Endothelial cell of hepatic sinusoid (primary cell): ENCODE results near the gene MT1E.

Experiments used
- in situ Hi-C: cut with HindIII; loops from 2 replicates; pipeline ENCODE4 v1.10.0; 2017; ENCODE audit warnings: low sequenced_read_pairs

The MT1E gene

DNA sequence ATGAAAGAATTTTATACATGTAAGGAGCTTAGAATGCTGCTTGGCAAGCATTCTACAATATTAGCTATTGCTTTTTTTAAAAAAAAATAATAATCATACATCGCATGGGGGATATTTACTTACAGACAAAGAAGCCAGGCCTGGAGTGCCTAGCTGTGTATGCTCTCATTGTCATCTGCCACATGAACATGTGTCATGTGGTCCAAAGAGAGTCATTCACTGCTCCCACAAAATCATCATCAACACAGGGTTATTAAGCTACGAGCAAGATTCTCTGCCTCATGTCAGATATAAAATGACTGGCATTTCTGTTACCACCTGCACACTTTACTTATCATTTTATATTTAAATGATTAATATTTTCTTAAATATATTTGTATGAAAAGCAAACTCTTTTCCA lies 1.9 kb upstream of the MT1E start:
- in situ Hi-C loops: no loop called here

- in situ Hi-C loops: no loop called here
Measured at GRCh38 chr16:56625943-56626654, 518 bp downstream of the MT1E start.

- in situ Hi-C loops: no loop called here
Measured at GRCh38 chr16:56626685-56627084, 1.1 kb downstream of the MT1E start.

DNA sequence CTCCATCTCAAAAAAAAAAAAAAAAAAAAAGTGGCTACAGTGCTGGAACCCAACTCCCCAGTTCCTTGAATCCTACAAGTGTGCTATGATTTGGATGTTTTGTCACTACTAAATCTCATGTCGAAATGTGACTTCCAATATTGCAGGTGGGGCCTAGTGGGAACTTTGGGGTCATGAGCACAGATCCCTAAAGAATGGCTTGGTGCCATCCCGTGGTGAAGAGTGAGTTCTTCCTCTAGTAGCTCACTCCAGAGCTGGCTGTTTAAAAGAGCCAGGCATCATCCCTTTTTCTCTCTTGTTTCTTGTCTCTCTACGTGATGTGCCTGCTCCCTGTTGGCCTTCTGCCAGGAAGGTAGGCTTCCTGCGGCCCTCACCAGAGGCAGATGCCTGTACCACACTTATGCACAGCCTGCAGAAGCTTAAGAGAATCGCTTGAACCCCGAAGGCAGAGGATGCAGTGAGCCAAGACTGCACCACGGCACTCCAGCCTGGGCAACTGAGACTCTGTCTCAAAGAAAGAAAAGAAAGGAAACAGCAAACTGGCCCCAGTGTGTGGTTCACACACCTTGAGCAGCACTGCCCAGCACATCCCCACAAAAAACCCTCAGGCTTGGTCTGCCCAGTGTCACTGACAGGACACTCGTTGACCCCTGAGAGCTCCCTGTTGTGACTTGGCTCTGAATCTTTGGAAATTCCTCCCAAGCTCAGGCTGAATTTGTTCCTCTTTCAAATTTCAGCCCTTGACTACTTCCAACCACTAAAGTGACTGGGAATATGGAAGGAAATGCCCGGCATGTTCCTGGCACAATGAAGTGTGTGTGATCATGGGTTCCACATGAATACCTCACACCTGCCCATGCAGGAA lies 3.1 kb downstream of the MT1E start:
- in situ Hi-C loops: no loop called here

DNA sequence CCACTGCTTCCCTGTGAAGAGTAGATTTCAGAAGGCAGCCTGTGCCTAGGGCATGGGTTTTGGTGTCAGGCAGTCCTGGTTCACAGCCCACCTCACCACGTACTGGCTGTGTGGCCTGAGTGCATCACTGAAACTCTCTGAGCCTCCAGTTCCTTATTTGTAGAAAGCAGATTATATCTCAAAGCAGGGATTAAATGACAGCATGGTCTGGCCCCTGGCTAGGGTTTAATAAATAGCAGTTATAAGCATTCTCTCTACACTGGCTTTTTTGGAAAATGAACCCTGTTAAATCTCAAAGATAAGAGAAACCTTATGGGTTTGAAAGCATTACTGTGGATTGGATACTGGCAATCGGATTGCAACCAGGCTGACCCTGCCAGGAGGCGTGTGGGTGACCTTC lies 4.0 kb downstream of the MT1E start:
- in situ Hi-C loops: no loop called here

GRCh38 chr16:56630134-56630533 lies 4.6 kb downstream of the MT1E start:
- in situ Hi-C loops: no loop called here

- in situ Hi-C loops: no loop called here
Measured at GRCh38 chr16:56631197-56631596, 5.6 kb downstream of the MT1E start.

DNA sequence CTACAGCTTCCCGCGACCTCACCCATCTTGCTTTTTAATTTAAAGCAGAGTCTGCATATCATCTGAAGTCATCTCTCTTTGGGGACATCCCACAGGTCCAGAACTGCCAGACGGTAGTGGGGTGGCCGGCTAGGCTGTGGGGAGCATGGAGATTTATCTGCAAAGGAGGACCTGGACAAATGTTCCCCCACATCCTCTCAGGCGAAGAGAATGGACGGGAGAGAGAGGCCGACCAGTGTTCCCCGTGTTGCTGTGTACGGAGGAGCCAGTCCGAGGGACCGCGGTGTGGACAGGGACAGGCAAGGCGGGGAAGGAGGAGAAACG lies 6.2 kb downstream of the MT1E start:
- in situ Hi-C loops: no loop called here

DNA sequence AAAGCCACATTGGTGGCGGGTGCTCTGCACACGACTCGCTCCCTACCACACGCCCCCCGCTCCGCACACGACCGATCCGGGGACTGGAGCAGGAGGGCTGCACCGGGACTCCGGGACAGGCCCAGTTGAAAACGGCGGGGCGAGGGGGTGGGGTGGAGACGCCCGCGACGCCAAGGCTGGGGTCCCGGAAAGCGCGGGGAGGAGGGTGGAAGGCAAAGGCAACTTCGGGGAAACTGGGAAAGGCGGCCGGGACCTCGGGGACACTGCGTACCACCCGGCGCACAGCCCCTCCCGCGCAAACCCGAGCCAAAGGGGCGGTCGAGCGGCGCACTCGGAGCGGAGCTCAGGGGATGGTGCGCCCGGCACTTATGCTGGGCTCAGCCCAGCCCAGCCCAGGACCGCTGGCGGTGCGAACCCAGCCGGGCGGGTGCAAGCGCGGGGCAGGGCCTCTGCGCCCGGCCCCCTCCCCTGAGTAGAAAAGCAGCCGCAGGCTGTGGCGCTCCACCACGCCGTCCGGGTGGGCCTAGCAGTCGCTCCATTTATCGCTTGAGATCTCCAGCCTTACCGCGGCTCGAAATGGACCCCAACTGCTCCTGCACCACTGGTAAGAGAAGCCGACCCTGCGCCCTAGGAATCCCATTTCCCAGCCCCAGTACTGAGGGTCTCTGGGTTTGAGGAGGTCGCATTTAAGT lies 6.7 kb downstream of the MT1E start, which contains the start of gene MT1M:
TSS of gene MT1M (plus strand) at position 504 of the 692 bp plus-strand sequence. CDS start at position 577, 73 bp downstream.
- in situ Hi-C loops: no loop called here

DNA sequence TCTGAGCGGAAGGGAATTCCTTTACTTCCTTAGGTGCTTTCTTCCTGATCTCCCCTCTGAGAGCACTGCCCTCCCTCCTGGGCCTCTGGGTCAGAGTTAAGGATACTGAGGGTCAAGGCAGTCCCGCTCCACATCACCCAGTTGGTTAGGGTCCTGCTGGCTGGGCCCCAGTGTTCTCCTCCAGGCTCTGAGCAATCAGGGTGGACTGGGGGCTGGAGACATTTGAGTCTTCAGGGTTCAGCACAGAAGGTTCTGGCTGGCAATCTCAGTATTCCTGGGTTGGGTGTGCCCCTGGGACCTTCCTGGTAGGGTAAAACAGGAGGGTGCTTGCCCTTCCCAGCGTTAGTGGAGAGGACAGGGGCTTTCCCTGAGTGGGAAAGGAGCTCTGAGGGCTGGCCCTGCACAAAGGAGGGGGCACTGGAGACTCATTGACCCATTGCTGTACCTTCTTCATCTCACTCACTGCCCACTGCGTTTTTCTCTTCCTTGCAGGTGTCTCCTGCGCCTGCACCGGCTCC lies 7.3 kb downstream of the MT1E start:
- in situ Hi-C loops: no loop called here

DNA sequence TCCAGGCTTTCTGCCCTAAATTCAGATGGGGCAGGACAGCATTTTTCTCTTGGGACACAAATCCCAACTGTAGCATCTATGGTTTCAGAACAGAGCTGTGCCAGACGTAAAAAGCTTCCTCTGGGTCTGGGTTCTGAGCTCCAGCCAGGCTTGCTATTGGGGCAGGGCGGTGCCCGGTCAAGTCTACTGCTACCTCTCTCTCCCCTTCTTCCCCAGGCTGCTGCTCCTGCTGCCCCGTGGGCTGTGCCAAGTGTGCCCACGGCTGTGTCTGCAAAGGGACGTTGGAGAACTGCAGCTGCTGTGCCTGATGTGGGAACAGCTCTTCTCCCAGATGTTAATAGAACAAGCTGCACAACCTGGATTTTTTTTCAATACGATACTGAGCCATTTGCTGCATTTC lies 8.0 kb downstream of the MT1E start:
- in situ Hi-C loops: no loop called here

GRCh38 chr16:56634715-56635440 lies 9.3 kb downstream of the MT1E start:
- in situ Hi-C loops: no loop called here

- in situ Hi-C loops: no loop called here
Measured at GRCh38 chr16:56635441-56635967, 9.9 kb downstream of the MT1E start.

DNA sequence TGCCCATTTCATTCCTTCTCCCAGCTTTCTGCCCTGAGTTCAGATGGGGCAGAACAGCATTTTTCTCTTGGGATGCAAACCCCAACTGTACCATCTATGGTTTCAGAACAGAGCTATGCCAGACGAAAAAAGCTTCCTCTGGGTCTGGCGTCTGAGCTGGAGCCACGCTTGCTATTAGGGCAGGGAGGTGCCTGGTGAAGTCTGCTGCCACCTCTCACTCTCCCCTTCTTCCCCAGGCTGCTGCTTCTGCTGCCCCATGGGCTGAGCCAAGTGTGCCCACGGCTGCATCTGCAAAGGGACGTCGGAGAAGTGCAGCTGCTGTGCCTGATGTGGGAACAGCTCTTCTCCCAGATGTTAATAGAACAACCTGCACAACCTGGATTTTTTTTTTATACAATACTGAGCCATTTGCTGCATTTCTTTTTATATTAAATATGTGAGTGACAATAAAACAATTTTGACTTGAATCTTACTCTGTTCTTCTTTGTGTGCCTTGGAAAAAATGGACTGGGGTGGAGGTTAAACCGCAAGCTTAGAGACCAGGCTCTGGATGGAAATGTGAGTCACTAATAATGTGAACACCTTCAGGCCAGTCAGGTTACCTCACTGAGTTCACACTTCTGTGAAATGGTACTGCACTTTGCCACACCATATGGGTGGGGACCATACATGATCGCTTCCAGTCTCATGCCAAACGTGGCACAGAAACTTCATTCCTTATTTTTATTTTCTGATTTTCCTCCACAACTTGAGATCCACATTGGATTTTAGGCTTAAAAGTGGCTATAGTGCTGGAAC lies 11.2 kb downstream of the MT1E start:
- in situ Hi-C loops: no loop called here

DNA sequence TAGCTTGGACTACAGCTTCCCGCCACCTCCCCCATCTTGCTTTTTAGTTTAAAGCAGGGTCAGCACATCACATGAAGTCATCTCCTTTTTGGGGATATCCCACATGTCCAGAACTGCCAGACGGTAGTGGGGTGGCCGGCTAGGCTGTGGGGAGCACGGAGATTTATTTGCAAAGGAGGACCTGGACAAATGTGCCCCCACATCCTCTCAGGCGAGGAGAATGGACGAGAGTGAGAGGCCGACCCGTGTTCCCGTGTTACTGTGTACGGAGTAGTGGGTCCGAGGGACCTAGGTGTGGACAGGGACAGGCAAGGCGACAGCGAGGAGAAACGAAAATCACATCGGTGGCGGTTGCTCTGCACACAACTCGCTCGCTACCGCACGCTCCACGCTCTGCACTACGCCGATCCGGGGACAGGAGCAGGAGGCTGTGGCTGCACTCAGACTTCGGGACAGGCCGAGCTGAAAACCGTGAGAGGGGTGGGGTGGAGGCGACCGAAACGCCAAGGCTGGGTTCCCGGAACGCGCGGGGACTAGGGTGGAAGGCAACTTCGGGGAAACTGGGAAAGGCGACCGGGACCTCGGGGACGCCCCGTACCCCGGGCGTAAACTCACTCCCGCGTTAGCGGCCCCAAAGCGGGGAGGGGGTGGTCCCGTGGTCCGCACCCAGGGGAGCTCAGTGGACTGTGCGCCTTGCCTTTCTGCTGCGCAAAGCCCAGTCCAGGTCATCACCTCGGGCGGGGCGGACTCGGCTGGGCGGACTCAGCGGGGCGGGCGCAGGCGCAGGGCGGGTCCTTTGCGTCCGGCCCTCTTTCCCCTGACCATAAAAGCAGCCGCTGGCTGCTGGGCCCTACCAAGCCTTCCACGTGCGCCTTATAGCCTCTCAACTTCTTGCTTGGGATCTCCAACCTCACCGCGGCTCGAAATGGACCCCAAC lies 12.5 kb downstream of the MT1E start, which contains the start of gene MT1A:
TSS of gene MT1A (plus strand) at position 853 of the 937 bp plus-strand sequence. CDS start at position 926, 73 bp downstream.
- in situ Hi-C loops: no loop called here

- in situ Hi-C loops: no loop called here
Measured at GRCh38 chr16:56639045-56639444, 13.5 kb downstream of the MT1E start.

- in situ Hi-C loops: no loop called here
Measured at GRCh38 chr16:56640076-56640475, 14.5 kb downstream of the MT1E start.

- in situ Hi-C loops: no loop called here
Measured at GRCh38 chr16:56641166-56641565, 15.6 kb downstream of the MT1E start.
